Inflammatory macrophage treated with lipopolysaccharide for 1 hour (primary cell): Measurements from ENCODE around the gene ROBO1.

Source experiments
- DNase-seq, 2 donors: peaks; one replicate each; pipeline ENCODE4 v3.0.0-alpha.2; 2020 to 2022

Gene ROBO1

GRCh38 chr3:78580681-78581080, 1187.1 kb downstream of the ROBO1 start:
- DNase-seq, result no peak

DNA sequence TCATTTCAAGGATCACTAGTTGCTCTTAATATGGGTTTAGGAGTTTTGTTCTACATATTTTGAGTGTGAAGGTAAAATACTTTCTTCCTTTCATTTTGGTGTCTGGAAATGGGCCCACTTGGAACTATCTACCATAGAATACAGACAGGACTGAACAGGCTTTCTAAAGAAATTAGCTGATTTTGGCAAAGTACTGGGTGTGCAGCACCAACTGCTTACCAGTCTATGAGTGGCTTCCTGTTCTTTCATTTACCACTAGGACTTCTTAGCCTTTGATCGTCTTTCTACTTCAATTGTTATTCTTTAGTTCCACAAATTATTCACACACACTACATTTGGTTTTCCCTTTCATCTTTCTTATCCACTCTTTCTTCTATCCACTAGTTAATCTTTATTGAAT, 1196.3 kb downstream of the ROBO1 start:
- DNase-seq, result no peak

DNA sequence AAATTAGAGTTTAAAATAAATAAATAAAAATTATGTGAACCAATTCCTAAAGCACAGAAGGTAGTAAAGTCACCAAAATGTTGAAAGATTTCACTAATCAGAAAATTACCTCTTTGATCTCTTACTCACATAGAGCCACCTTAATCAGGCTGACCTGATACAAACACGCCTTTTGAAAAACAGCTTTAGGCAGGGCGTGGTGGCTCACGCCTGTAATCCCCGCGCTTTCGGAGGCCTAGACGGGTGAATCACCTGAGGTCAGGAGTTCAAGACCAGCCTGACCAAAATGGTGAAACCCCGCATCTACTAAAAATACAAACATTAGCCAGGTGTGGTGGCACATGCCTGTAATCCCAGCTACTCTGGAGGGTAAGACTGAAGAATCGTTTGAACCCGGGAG, 1197.3 kb downstream of the ROBO1 start:
- DNase-seq, result no peak

- DNase-seq, result no peak
These were observed 1198.0 kb downstream of the ROBO1 start for GRCh38 chr3:78569804-78570203.

DNA sequence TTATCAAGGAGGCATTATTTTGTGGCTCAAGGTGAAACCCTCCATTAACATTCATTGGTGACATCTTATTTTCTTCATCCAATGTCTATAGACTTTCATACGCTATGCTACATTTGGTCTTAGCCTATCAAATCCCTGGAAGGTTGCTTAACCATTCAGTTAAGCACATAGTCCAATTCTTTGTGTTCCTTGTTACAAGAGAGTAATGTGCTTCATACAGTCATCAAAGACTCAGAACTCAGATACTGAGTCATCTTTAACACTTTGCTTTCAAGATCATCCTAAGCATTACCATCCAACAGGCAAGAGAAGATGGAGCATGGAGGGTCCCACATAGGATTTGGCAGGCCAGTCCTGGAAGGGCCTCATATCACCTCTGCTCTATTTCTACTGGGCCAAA, 1202.1 kb downstream of the ROBO1 start:
- no peak for DNase-seq

DNA sequence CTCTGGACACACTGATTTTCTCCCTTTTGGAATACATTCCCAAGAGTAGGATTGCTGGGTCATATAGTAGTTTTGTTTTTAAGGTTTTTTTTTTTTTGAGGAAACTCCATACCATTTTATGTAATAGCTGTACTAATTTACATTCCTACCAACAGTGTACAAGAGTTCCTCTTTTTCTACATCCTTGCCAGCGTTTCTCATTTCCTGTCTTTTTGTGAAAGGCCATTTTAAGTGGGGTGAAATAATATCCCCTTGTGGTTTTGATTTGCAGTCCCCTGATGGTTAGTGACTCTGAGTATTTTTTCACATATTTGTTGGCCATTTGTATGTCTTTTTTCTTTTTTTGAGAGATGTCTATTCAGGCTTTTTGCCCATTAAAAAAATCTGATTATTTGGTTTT, 1205.5 kb downstream of the ROBO1 start:
- peak; percentile 2 to 4 for DNase-seq
